OCI-LY3 (cell line): Measurements from ENCODE around the gene TMEM171.
A peak's percentile ranks its signal among the peaks of the same experiment; 100 is the strongest.

Experiments
- H2AFZ ChIP-seq: fragments of 200-600, 300-600 bp; shearing (Covaris generic); 2 replicates; pipeline ENCODE4 v1.6.0; 2014; ENCODE audit warnings: antibody characterized with exemption, low read depth, low read length
- H3K27ac ChIP-seq: fragments of 200-600, 300-600 bp; sonication (generic); 2 replicates; pipeline ENCODE4 v1.5.1; 2014; ENCODE audit warnings: mild to moderate bottlenecking, low read length, moderate library complexity, mixed read lengths
- H3K27me3 ChIP-seq: fragments of 200-600, 300-600 bp; sonication (generic); 2 replicates; pipeline ENCODE4 v1.6.1; 2014; ENCODE audit warnings: low read depth, low read length, mixed read lengths
- H3K36me3 ChIP-seq: fragments of 200-600, 300-600 bp; sonication (generic); replicated peaks from 2 replicates; pipeline ENCODE3; 2014; ENCODE audit warnings: low read depth, low read length, mixed read lengths
- H3K4me1 ChIP-seq: fragments of 300-600, 200-600 bp; sonication (generic); 2 replicates; pipeline ENCODE4 v1.6.1; 2014; ENCODE audit warnings: low read length, mixed read lengths
- H3K4me2 ChIP-seq: fragments of 200-600, 300-600 bp; sonication (generic); 2 replicates; pipeline ENCODE4 v1.6.1; 2014; ENCODE audit warnings: low read length, mixed read lengths
- H3K4me3 ChIP-seq: fragments of 300-600, 200-600 bp; sonication (generic); 2 replicates; pipeline ENCODE4 v1.5.1; 2014; ENCODE audit warnings: antibody characterized with exemption, mild to moderate bottlenecking, low read length, moderate library complexity
- H3K79me2 ChIP-seq: fragments of 300-600, 200-600 bp; shearing (Covaris generic); 2 replicates; pipeline ENCODE4 v1.6.1; 2014; ENCODE audit warnings: mild to moderate bottlenecking, low read length, mixed read lengths
- H3K9ac ChIP-seq: fragments of 300-600, 200-600 bp; shearing (Covaris generic); 2 replicates; pipeline ENCODE4 v1.6.0; 2014; ENCODE audit warnings: mild to moderate bottlenecking, low read length, moderate library complexity
- H3K9me3 ChIP-seq: fragments of 200-600, 300-600 bp; shearing (Covaris generic); 2 replicates; pipeline ENCODE4 v1.6.1; 2014; ENCODE audit warnings: low read length, mixed read lengths; ENCODE audit not compliant: insufficient read depth
- H4K20me1 ChIP-seq: fragments of 200-600, 300-600 bp; sonication (generic); 2 replicates; pipeline ENCODE4 v1.6.1; 2016; ENCODE audit warnings: low read length, mixed read lengths; ENCODE audit not compliant: insufficient read depth
- CTCF ChIP-seq: fragments of 200-600, 300-600 bp; sonication (generic); IDR thresholded peaks from 2 replicates; pipeline ENCODE4 v1.5.1; 2014; ENCODE audit warnings: antibody characterized with exemption, low read length, low read depth
- EZH2phosphoT487 ChIP-seq: fragments of 200-600 bp; shearing (Covaris generic); IDR thresholded peaks from 2 replicates; pipeline ENCODE4 v1.6.1; 2018; ENCODE audit warnings: antibody characterized with exemption, mixed run types, low read depth

The TMEM171 gene

GRCh38 chr5:73120222-73121118 is at the start of gene TMEM171:
TMEM171 (plus strand) TSS chr5:73120575; CDS start chr5:73123374, 2,799 bp downstream.
- Histone ChIP-seq H4K20me1 (no peaks in the 10 kb centered on the region), H3K27me3 (peaks cover 32% of the 10 kb centered on the region), H3K4me1 (peaks cover 36% of the 10 kb centered on the region), H2AFZ (peak within 1 kb of the TSS; percentile 7), H3K9ac (peak within 1 kb of the TSS; percentile 73), H3K36me3 (no peaks in the 10 kb centered on the region), H3K9me3 (no peaks in the 10 kb centered on the region), H3K4me3 (peak within 1 kb of the TSS; percentile 93), H3K4me2 (peak within 1 kb of the TSS; percentile 97), H3K27ac (peak within 1 kb of the TSS; percentile 35), H3K79me2 (no peaks in the 10 kb centered on the region)
- TF ChIP-seq EZH2phosphoT487: no peak
- no peak for TF ChIP-seq CTCF

- no peaks in the 10 kb centered on the region for H3K36me3 ChIP-seq
- no peaks in the 10 kb centered on the region for H3K9me3 ChIP-seq
Measured at GRCh38 chr5:73081093-73081492, 39.3 kb upstream of the TMEM171 start.

GRCh38 chr5:73088026-73088425 is 32.3 kb upstream of the TMEM171 start:
- Histone ChIP-seq H3K27me3 (no peaks in the 10 kb centered on the region), H3K4me3 (peak overlapping the region; percentile 50), H3K4me1 (peaks cover 51% of the 10 kb centered on the region), H4K20me1 (no peaks in the 10 kb centered on the region), H3K36me3 (no peaks in the 10 kb centered on the region), H3K4me2 (peak overlapping the region; percentile 76), H3K9ac (peak overlapping the region; percentile 54), H3K9me3 (no peaks in the 10 kb centered on the region), H2AFZ (no peak overlapping the region), H3K27ac (peak overlapping the region; percentile 84), H3K79me2 (no peaks in the 10 kb centered on the region)
- TF ChIP-seq EZH2phosphoT487 (no peak), CTCF (no peak)

More at GRCh38 chr5:73081093-73081492, 39.3 kb upstream of the TMEM171 start:
- Histone ChIP-seq H3K27me3 (no peaks in the 10 kb centered on the region), H3K4me1 (peaks cover 13% of the 10 kb centered on the region), H4K20me1 (no peaks in the 10 kb centered on the region), H3K27ac (no peak overlapping the region), H3K4me3 (no peak overlapping the region), H2AFZ (no peak overlapping the region), H3K4me2 (no peak overlapping the region), H3K79me2 (no peaks in the 10 kb centered on the region), H3K9ac (no peak overlapping the region)
- TF ChIP-seq CTCF (no peak), EZH2phosphoT487 (no peak)

- Histone ChIP-seq H4K20me1 (no peaks in the 10 kb centered on the region), H3K79me2 (no peaks in the 10 kb centered on the region), H3K4me2 (peak overlapping the region; percentile 82), H3K36me3 (peaks cover 21% of the 10 kb centered on the region), H3K27ac (peak overlapping the region; percentile 78), H3K27me3 (no peaks in the 10 kb centered on the region), H3K9me3 (peaks cover 16% of the 10 kb centered on the region; the same call in 1 of the 2 replicates), H2AFZ (no peak overlapping the region), H3K9ac (peak overlapping the region; percentile 22; the same call in 1 of the 2 replicates), H3K4me1 (peaks cover 49% of the 10 kb centered on the region), H3K4me3 (no peak overlapping the region)
- no peak for TF ChIP-seq CTCF
- no peak for TF ChIP-seq EZH2phosphoT487
Measured at GRCh38 chr5:73093943-73094342, 26.4 kb upstream of the TMEM171 start.
